GM12891 (cell line): ENCODE measurements around the gene AMIGO3.

Experiments used
- POLR2A ChIP-seq: IDR thresholded peaks from 2 replicates; pipeline ENCODE4 v1.6.1; 2011; ENCODE audit warnings: low read depth, low read length, control low read depth
- POLR2AphosphoS5 ChIP-seq: IDR thresholded peaks from 2 replicates; pipeline ENCODE4 v1.6.1; 2011; ENCODE audit warnings: low read depth, low read length, control low read depth
- TAF1 ChIP-seq: IDR thresholded peaks from 2 replicates; pipeline ENCODE4 v1.6.1; 2011; ENCODE audit warnings: low read depth, low read length, control low read depth

DNA sequence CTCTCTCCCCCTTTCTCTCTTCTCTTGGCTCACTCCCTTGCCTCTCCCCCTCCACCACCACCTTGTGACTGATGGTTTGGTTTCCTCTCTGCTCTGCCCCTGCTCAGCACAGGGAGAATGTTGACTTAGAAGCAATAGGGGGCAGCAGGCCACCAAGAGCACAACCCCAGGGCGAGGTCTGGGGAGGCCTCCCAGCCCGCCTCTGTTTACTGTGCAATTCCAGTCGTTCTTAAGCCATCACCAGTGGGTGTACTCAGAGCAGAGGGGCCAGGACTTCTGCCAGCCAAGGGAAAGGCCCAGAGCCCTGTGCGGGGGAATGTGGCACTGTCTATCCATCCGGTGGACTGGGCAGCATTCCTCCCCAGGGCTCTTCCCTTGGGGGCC, 51.1 kb downstream of the AMIGO3 start:
- no peak for TF ChIP-seq POLR2A
- no peak for TF ChIP-seq POLR2AphosphoS5
- TF ChIP-seq TAF1: no peak
